Ishikawa (cell line): ENCODE measurements around the gene HS3ST4.

ENCODE experiments used
- EP300 ChIP-seq: IDR thresholded peaks from 2 replicates; pipeline ENCODE4 v1.6.1; 2012; ENCODE audit warnings: borderline replicate concordance
- FOXM1 ChIP-seq: IDR thresholded peaks from 2 replicates; pipeline ENCODE4 v1.6.1; 2012; ENCODE audit warnings: low read depth, borderline replicate concordance
- NFIC ChIP-seq: IDR thresholded peaks from 2 replicates; pipeline ENCODE4 v1.6.1; 2012
- REST ChIP-seq: IDR thresholded peaks from 2 replicates; pipeline ENCODE4 v1.6.1; 2012; ENCODE audit warnings: low read depth, mild to moderate bottlenecking
- TAF1 ChIP-seq: IDR thresholded peaks from 2 replicates; pipeline ENCODE4 v1.6.1; 2012; ENCODE audit warnings: low read depth, mild to moderate bottlenecking
- USF1 ChIP-seq: IDR thresholded peaks from 2 replicates; pipeline ENCODE4 v1.6.1; 2012
- YY1 ChIP-seq: IDR thresholded peaks from 2 replicates; pipeline ENCODE4 v1.6.1; 2012; ENCODE audit warnings: low read depth
- TF ChIP-seq, protein P1 (sequence below): IDR thresholded peaks from 2 replicates; pipeline ENCODE4 v1.6.1; 2012

DNA sequence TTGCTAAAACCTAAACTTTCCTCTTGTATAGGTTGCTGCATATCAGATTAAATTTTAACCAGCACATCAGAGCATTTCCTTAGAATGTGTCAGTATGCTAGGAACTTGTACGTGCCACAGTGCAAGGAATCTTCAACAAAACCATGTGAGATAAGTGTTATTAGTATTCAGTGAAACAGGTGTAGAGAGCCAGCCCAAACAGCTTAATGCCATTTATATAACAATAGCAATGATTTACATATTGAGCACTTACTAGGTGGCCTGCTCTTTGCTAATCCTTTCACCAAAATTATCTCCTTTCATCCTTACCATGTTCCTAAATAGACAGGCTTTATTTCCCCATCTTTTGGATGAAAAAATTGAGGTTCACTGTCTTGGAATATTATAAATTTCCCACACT, 485.7 kb downstream of the HS3ST4 start:
- TF ChIP-seq FOXM1, result no peak
- TF ChIP-seq USF1, result no peak
- TF ChIP-seq, protein P1, sequence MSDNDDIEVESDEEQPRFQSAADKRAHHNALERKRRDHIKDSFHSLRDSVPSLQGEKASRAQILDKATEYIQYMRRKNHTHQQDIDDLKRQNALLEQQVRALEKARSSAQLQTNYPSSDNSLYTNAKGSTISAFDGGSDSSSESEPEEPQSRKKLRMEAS, result no peak
- TF ChIP-seq REST, result no peak
- no peak for TF ChIP-seq EP300
- no peak for TF ChIP-seq NFIC
- TF ChIP-seq TAF1, result no peak
- TF ChIP-seq YY1, result no peak
